ENCODE results near the gene KLHDC8B. TPM values are rescaled to one million over a fixed set of nuclear protein-coding genes. Genes with fewer than 3 reads are reported as not detected.
"Not testable (repeated sequence)": the region's sequence is repeated elsewhere in the genome, so short reads cannot be mapped to it uniquely, and the experiment has no call there.

KLHDC8B gene
- total RNA-seq, 1 experiment from 2014 or later: 18.6 TPM

DNA sequence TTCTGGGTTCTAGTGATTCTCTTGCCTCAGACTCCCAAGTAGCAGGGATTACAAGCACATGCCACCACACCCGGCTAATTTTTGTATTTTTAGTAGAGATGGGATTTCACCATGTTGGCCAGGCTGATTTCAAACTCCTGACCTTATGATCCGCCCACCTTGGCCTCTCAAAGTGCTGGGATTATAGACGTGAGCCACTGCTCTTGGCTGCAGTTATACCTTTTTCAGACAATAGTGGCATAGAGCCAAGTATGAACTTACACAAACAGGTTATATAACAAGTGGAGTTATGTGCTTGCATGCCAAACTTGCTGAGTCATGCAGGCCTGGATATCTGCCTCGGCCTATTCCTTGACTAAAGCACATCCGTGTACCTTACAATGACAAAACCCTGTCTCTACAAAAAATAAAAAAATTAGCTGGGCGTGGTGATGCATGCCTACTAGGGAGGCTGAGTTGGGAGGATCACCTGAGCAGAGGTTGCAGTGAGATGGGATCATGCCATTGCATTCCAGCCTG, 47.1 kb downstream of the KLHDC8B start:
- not testable (repeated sequence) for H3K9me3 ChIP-seq (replicated peaks); H3K27ac ChIP-seq; H3K36me3 ChIP-seq; H3K4me3 ChIP-seq; H3K27me3 ChIP-seq (replicated peaks)
- H3K4me1 ChIP-seq (replicated peaks): peaks cover 12% of the 10 kb centered on the region
- DNase-seq (ENCODE audit: low read depth in 1 of 2, low spot score in 2 of 2): peak; percentile 72 to 82

DNA sequence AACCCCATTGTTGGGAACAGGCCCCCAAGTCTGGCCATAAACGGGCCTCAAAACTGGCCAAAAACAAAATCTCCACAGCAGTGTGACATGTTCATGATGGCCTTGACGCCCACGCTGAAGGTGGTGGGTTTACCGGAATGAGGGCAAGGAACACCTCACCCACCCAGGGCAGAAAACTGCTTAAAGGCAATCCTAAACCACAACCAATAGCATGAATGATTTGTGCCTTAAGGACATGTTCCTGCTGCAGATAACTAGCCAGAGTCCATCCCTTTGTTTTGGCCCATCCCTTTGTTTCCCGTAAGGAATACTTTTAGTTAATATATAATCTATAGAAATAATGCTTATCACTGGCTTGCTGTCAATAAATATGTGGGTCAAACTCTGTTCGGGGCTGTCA, 47.7 kb downstream of the KLHDC8B start:
- H3K9me3 ChIP-seq (replicated peaks): 0 out of 2 replicates have a peak, but pooled peaks cover 1% of the 10 kb centered on the region
- H3K27ac ChIP-seq: no peak overlapping the region
- no peak for DNase-seq (ENCODE audit: low read depth in 1 of 2, low spot score in 2 of 2)
- H3K4me1 ChIP-seq (replicated peaks): peaks cover 12% of the 10 kb centered on the region
- H3K36me3 ChIP-seq: no peaks in the 10 kb centered on the region; the same call in 1 of the 2 replicates
- H3K27me3 ChIP-seq (replicated peaks): no peaks in the 10 kb centered on the region
- no peak overlapping the region for H3K4me3 ChIP-seq

DNA sequence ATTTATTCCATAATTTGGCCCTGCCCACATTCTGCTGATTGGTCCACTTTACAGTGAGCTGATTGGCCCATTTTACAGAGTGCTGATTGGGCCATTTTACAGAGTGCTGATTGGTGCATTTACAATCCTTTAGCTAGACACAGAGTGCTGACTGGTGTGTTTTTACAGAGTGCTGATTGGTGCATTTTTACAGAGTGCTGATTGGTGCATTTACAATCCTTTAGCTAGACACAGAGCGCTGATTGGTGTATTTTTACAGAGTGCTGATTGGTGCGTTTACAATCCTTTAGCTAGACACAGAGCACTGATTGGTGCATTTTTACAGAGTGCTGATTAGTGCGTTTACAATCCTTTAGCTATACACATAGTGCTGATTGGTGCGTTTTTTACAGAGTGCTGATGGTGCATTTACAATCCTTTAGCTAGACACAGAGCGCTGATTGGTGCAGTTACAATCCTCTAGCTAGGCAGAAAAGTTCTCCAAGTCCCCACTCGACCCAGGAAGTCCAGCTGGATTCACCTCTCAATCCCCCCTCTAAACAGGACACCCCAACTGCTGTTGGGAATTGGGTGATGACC, 49.7 kb downstream of the KLHDC8B start:
- DNase-seq (ENCODE audit: low read depth in 1 of 2, low spot score in 2 of 2); H3K27ac ChIP-seq: not testable (repeated sequence)

DNA sequence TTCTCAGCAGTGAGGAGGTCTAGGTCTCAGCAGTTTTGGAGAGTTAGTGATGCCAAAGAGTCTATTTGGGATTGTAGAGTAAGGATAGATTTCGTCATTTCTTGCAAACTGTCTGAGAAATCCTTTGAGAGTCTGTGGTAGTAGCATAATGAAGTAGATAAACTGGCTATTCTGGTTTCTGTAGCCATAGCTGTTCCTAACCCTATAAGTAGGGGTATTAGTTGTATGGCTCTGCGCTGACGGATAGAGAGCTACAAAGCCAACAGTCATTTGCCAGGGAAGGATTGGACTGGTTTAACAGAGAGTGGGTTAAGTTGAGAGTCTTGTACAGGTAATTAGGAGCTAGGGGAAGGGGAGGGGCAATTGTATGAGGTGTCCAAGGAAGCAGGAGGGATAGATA, 50.6 kb downstream of the KLHDC8B start:
- Histone ChIP-seq H3K9me3 (replicated peaks) (no peaks in the 10 kb centered on the region), H3K27me3 (replicated peaks) (no peaks in the 10 kb centered on the region), H3K36me3 (no peaks in the 10 kb centered on the region), H3K4me3 (no peak overlapping the region), H3K27ac (no peak overlapping the region), H3K4me1 (replicated peaks) (peaks cover 12% of the 10 kb centered on the region)
- no peak for DNase-seq (ENCODE audit: low read depth in 1 of 2, low spot score in 2 of 2)

More for the DNA sequence above, 49.7 kb downstream of the KLHDC8B start:
- not testable (repeated sequence) for H3K4me3 ChIP-seq; H3K36me3 ChIP-seq; H3K9me3 ChIP-seq (replicated peaks); H3K27me3 ChIP-seq (replicated peaks)
- peaks cover 12% of the 10 kb centered on the region for H3K4me1 ChIP-seq (replicated peaks)

Other genes with a start within 250 kb of the KLHDC8B start
- gene P4HTM, start 181.4 kb upstream of the KLHDC8B start, total RNA-seq (2014; rRNA removed; shearing (Covaris generic)): 25.5 and 34.4 TPM in 2 replicates
- 35.5 and 36.8 TPM in 2 replicates for gene WDR6, start 164.2 kb upstream of the KLHDC8B start, total RNA-seq (2014; rRNA removed; shearing (Covaris generic))
- 22.6 and 27.2 TPM in 2 replicates for gene DALRD3, start 153.0 kb upstream of the KLHDC8B start, total RNA-seq (2014; rRNA removed; shearing (Covaris generic))
- gene NDUFAF3, start 149.5 kb upstream of the KLHDC8B start, total RNA-seq (2014; rRNA removed; shearing (Covaris generic)): 54.3 and 109 TPM in 2 replicates
- 105 and 128 TPM in 2 replicates for gene IMPDH2, start 142.2 kb upstream of the KLHDC8B start, total RNA-seq (2014; rRNA removed; shearing (Covaris generic))
- gene QRICH1, start 77.5 kb upstream of the KLHDC8B start, total RNA-seq (2014; rRNA removed; shearing (Covaris generic)): 37.8 and 77.3 TPM in 2 replicates
- gene QARS1, start 66.8 kb upstream of the KLHDC8B start, total RNA-seq (2014; rRNA removed; shearing (Covaris generic)): 98.5 and 111 TPM in 2 replicates
- gene USP19, start 50.8 kb upstream of the KLHDC8B start, total RNA-seq (2014; rRNA removed; shearing (Covaris generic)): 21.5 and 23.8 TPM in 2 replicates
- gene LAMB2, start 38.5 kb upstream of the KLHDC8B start, total RNA-seq (2014; rRNA removed; shearing (Covaris generic)): 97.2 and 171 TPM in 2 replicates
- gene CCDC71, start 5.3 kb upstream of the KLHDC8B start, total RNA-seq (2014; rRNA removed; shearing (Covaris generic)): 23.8 and 24.7 TPM in 2 replicates
- gene C3orf62, start 105.6 kb downstream of the KLHDC8B start, total RNA-seq (2014; rRNA removed; shearing (Covaris generic)): 0.50 and 2.1 TPM in 2 replicates
- gene USP4, start 168.5 kb downstream of the KLHDC8B start, total RNA-seq (2014; rRNA removed; shearing (Covaris generic)): 7.8 and 11.5 TPM in 2 replicates
- 226 and 326 TPM in 2 replicates for gene GPX1, start 186.8 kb downstream of the KLHDC8B start, total RNA-seq (2014; rRNA removed; shearing (Covaris generic))
- gene RHOA, start 240.4 kb downstream of the KLHDC8B start, total RNA-seq (2014; rRNA removed; shearing (Covaris generic)): 490 and 775 TPM in 2 replicates
- 21.6 and 21.7 TPM in 2 replicates for gene TCTA, start 240.8 kb downstream of the KLHDC8B start, total RNA-seq (2014; rRNA removed; shearing (Covaris generic))